MM.1S (cell line): ENCODE data around the gene C16orf78.

Source experiments
- EZH2 ChIP-seq: fragments of 300-600 bp; sonication (generic); optimal IDR thresholded peaks from 2 replicates; pipeline ENCODE3; 2017; ENCODE audit warnings: low read depth, mild to moderate bottlenecking, antibody characterized with exemption, low read length, mixed read lengths
- EZH2phosphoT487 ChIP-seq: fragments of 300-600 bp; sonication (generic); IDR thresholded peaks from 2 replicates; pipeline ENCODE4 v1.6.1; 2018; ENCODE audit warnings: antibody characterized with exemption, low read length
- TF ChIP-seq, protein P1 (sequence below): fragments of 300-600 bp; sonication (generic); IDR thresholded peaks from 2 replicates; pipeline ENCODE4 v1.5.1; 2016; ENCODE audit warnings: antibody characterized with exemption, low read length, mixed read lengths

- TF ChIP-seq, protein P1, sequence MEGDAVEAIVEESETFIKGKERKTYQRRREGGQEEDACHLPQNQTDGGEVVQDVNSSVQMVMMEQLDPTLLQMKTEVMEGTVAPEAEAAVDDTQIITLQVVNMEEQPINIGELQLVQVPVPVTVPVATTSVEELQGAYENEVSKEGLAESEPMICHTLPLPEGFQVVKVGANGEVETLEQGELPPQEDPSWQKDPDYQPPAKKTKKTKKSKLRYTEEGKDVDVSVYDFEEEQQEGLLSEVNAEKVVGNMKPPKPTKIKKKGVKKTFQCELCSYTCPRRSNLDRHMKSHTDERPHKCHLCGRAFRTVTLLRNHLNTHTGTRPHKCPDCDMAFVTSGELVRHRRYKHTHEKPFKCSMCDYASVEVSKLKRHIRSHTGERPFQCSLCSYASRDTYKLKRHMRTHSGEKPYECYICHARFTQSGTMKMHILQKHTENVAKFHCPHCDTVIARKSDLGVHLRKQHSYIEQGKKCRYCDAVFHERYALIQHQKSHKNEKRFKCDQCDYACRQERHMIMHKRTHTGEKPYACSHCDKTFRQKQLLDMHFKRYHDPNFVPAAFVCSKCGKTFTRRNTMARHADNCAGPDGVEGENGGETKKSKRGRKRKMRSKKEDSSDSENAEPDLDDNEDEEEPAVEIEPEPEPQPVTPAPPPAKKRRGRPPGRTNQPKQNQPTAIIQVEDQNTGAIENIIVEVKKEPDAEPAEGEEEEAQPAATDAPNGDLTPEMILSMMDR, result no peak
- no peak for TF ChIP-seq EZH2
- no peak for TF ChIP-seq EZH2phosphoT487
Observed at GRCh38 chr16:49355933-49356665, 17.5 kb upstream of the C16orf78 start.
